GM12878 (cell line): ENCODE data around the gene NOS3. TPM values are rescaled to one million over a fixed set of nuclear protein-coding genes. Genes with fewer than 3 reads are reported as not detected.

Experiments
- ATAC-seq: fragments of 200-7000 bp; cut with Tn5 transposase; 3 replicates; pipeline ENCODE4 v1.9.1; 2020; ENCODE audit warnings: mild to moderate bottlenecking, moderate library complexity
- BruUV-seq: library from RNA; stranded (reverse); fragments of 400-500 nt; replicated peaks from 2 replicates; lab custom pipeline; 2021; lab: Mats Ljungman, UMichigan
- CTCF ChIA-PET: fragments of 300-600 bp; sonication (Branson Sonifier 250); formaldehyde crosslinking; extraction: SDS; loops from one replicate; lab custom pipeline; 2021; ENCODE audit warnings: inconsistent platforms; lab: Yijun Ruan, JAX
- POLR2A ChIA-PET: fragments of 350-600 bp; formaldehyde crosslinking; extraction: SDS; loops from one replicate; lab custom pipeline; 2021; ENCODE audit warnings: inconsistent platforms; lab: Charles Lee
- RAD21 ChIA-PET: fragments of 300-600 bp; sonication (Branson Sonifier 250); formaldehyde crosslinking; loops from one replicate; lab custom pipeline; 2023; ENCODE audit warnings: antibody characterized with exemption; ENCODE audit not compliant: unreplicated experiment; lab: Charles Lee
- SMC1A ChIA-PET: fragments of 300-600 bp; sonication (Branson Sonifier 250); formaldehyde crosslinking; loops from one replicate; lab custom pipeline; 2023; ENCODE audit not compliant: unreplicated experiment, uncharacterized antibody; lab: Charles Lee
- DNase-seq: peaks from one replicate; pipeline ENCODE4 v3.0.0-alpha.2; 2011; ENCODE audit warnings: low read depth, low spot score
- FAIRE-seq: peaks from 3 replicates; lab custom pipeline; 2011; peaks lifted over from hg19 to GRCh38; lab: Jason Lieb, UNC
- H2AFZ ChIP-seq: 2 replicates; pipeline ENCODE4 v1.6.0; 2011; ENCODE audit warnings: low read depth, low read length, control low read depth; ENCODE audit not compliant: control insufficient read depth
- H3K27ac ChIP-seq: 2 replicates; pipeline ENCODE4 v1.5.1; 2011; ENCODE audit warnings: control low read depth; ENCODE audit not compliant: control insufficient read depth, insufficient read depth
- H3K27me3 ChIP-seq, 2 experiments: replicated peaks in 1 of 2; 2 replicates each; pipeline versions ENCODE4 v1.6.0 to v1.6.1; 2011; ENCODE audit warnings: low read length in 1 of 2; ENCODE audit not compliant: control insufficient read depth in 2 of 2, insufficient read depth in 2 of 2
- H3K36me3 ChIP-seq, 2 experiments: 2 replicates each; pipeline ENCODE4 v1.5.1; 2011; ENCODE audit warnings: low read length in 1 of 2; ENCODE audit not compliant: control insufficient read depth in 2 of 2, insufficient read depth in 2 of 2
- H3K4me1 ChIP-seq: 2 replicates; pipeline ENCODE4 v1.6.1; 2011; ENCODE audit warnings: mild to moderate bottlenecking, low read length, moderate library complexity, mixed read lengths; ENCODE audit not compliant: control insufficient read depth, insufficient read depth
- H3K4me2 ChIP-seq: 2 replicates; pipeline ENCODE4 v1.6.0; 2011; ENCODE audit warnings: control low read depth; ENCODE audit not compliant: control insufficient read depth, insufficient read depth
- H3K4me3 ChIP-seq: fragments of 200-600 bp; sonication (generic); 2 replicates; pipeline ENCODE4 v1.5.1; 2016
- H3K79me2 ChIP-seq: 2 replicates; pipeline ENCODE4 v1.6.0; 2011; ENCODE audit warnings: low read length; ENCODE audit not compliant: control insufficient read depth, insufficient read depth
- H3K9ac ChIP-seq: 2 replicates; pipeline ENCODE4 v1.8.0; 2011; ENCODE audit warnings: low read length, control low read depth, mixed read lengths; ENCODE audit not compliant: control insufficient read depth, insufficient read depth
- H3K9me3 ChIP-seq: replicated peaks from 3 replicates; pipeline ENCODE4 v1.5.1; 2011; ENCODE audit warnings: mild to moderate bottlenecking, low read length; ENCODE audit not compliant: control insufficient read depth, insufficient read depth
- H4K20me1 ChIP-seq: 2 replicates; pipeline ENCODE4 v1.6.0; 2011; ENCODE audit not compliant: control insufficient read depth, insufficient read depth
- NRF1 ChIP-seq: conservative IDR thresholded peaks from 2 replicates; pipeline ENCODE4 v1.6.1; 2011; ENCODE audit warnings: mild to moderate bottlenecking, low read depth, low read length, improper control_type of control experiment
- POLR2AphosphoS2 ChIP-seq: IDR thresholded peaks from 2 replicates; pipeline ENCODE4 v1.6.1; 2011; ENCODE audit warnings: low read depth, mild to moderate bottlenecking, low read length, improper control_type of control experiment, moderate library complexity
- TCF3 ChIP-seq: IDR thresholded peaks from 2 replicates; pipeline ENCODE4 v1.6.1; 2012; ENCODE audit warnings: low read depth, mild to moderate bottlenecking, low read length, borderline replicate concordance; ENCODE audit not compliant: insufficient read depth
- YBX1 ChIP-seq: fragments of 450-650 bp; IDR thresholded peaks from 2 replicates; pipeline ENCODE4 v1.6.1; 2016; ENCODE audit warnings: antibody characterized with exemption
- ZNF217 ChIP-seq: fragments of 450-650 bp; IDR thresholded peaks from 2 replicates; pipeline ENCODE4 v1.6.1; 2017; ENCODE audit warnings: antibody characterized with exemption, mild to moderate bottlenecking
- WGBS: methylation state at CpG from one replicate; pipeline ENCODE4 v1.1.6; 2016; ENCODE audit warnings: low lambda C conversion rate; ENCODE audit not compliant: insufficient replicate concordance, insufficient coverage; ENCODE audit errors: missing lambda C conversion rate; 5-methylcytosine and 5-hydroxymethylcytosine counted together
- in situ Hi-C: fragments of 300-500 bp; cut with MboI; formaldehyde crosslinking; loops from 9 replicates; pipeline ENCODE4 v1.14.3; 2018; ENCODE audit warnings: mixed read lengths
- intact Hi-C: fragments of 100-400 bp; cut with micrococcal nuclease; formaldehyde crosslinking; loops from one replicate; pipeline ENCODE4 v1.14.2; 2022; ENCODE audit not compliant: unreplicated experiment
- polyA plus RNA-seq, 11 experiments: library from polyadenylated mRNA; depleted of rRNA in 4 of 11; unstranded in 6 of 11; stranded (reverse) in 5 of 11; fragments of >200 nt; fragmentation: Nextera tagmentation in 4 of 11; fragmentation: Illumina TruSeq in 1 of 11; extraction: Ambion mirVana in 4 of 11; extraction: Trizol in 1 of 11; gene quantifications; 1 replicate in 1 of 11; 2 replicates in 10 of 11; pipeline versions ENCODE4 v1.2.1 to v1.2.3, GENCODE V29; 2011 to 2016; ENCODE audit warnings: inconsistent platforms in 2 of 11, missing spikeins in 2 of 11, low read depth in 1 of 11
- total RNA-seq, 4 experiments: library from RNA; depleted of rRNA in 3 of 4; stranded (reverse); fragments of >200 nt in 3 of 4; fragmentation: Illumina TruSeq in 1 of 4; extraction: Trizol in 1 of 4; gene quantifications; 2 replicates each; pipeline versions ENCODE4 v1.2.1 to v1.2.3, GENCODE V29; 2013 to 2021

The NOS3 gene
- total and polyA plus RNA-seq, 10 of the 15 experiments (the other 5 are each of a cell fraction or from before 2014, with no cell fraction given), result 0.06 to 0.92 (median 0.30) TPM; not detected in 3

- no peak for TF ChIP-seq TCF3
Observed at GRCh38 chr7:150941351-150942000, 49.3 kb upstream of the NOS3 start (continued).

GRCh38 chr7:150942001-150942590, 48.7 kb upstream of the NOS3 start:
- POLR2A ChIA-PET, result no interaction called here
- no peak overlapping the region for H2AFZ ChIP-seq
- FAIRE-seq, result no peak
- peak; percentile 79 for ATAC-seq
- DNase-seq, result no peak
- intact Hi-C loops, result no loop called here
- TF ChIP-seq YBX1, result no peak
- TF ChIP-seq ZNF217, result no peak
- TF ChIP-seq POLR2AphosphoS2, result no peak
- no peak for TF ChIP-seq NRF1
- TF ChIP-seq, all 136 proteins: peak for 0
- no TSS peak for BruUV-seq
- H3K36me3 ChIP-seq, result no peaks in the 10 kb centered on the region
- H3K9me3 ChIP-seq, result no peaks in the 10 kb centered on the region
- H3K4me3 ChIP-seq, result no peak overlapping the region
- RAD21 ChIA-PET, result no interaction called here
- no peak overlapping the region for H3K27ac ChIP-seq
- no peaks in the 10 kb centered on the region for H3K4me1 ChIP-seq
- CTCF ChIA-PET, result no interaction called here
- H3K4me2 ChIP-seq, result no peak overlapping the region
- H4K20me1 ChIP-seq, result no peaks in the 10 kb centered on the region
- no peak overlapping the region for H3K9ac ChIP-seq
- no peaks in the 10 kb centered on the region for H3K79me2 ChIP-seq
- H3K27me3 ChIP-seq, result peaks cover 0 to 2% of the 10 kb centered on the region in 2 experiments; a peak in 1 of 4 replicates
- SMC1A ChIA-PET, result no interaction called here
- in situ Hi-C loops, result no loop called here
- WGBS, result 17% methylated on average over 14 of the region's 14 CpGs
